Measurements from ENCODE around the gene RHEX. TPM values are rescaled to one million over a fixed set of nuclear protein-coding genes. Genes with fewer than 3 reads are reported as not detected.

Gene RHEX
- total RNA-seq, 2 experiments from 2014 or later, result not detected

DNA sequence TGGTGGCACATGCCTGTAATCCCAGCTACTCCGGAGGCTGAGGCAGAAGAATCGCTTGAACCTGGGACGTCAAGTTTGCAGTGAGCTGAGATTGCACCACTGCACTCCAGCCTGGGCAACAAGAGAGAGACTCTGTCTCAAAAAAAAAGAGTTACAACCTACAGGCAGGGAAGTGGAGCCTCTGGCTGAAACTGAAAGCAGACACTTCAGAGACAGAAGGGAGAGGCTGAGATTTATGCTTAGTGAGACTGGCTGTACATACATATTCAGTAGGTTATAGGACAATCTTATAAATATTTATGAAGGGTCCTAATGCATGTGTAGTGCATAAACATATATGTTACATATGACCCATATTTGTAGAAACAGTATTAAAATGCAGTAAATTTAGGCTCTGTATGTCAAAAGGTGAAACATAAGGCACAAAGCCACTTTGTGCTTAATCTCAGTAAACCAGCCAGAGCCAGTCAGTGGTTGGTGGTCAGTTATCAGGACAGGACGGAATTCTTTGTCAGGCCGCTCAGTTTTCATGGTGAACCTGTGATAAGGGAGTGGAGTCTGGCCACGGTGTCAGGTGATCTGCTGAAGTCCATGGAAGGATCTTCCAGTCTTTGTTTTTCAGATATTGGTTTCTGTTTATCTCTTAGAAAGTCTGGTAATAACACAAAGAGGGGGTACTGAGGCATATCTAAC lies 13.7 kb downstream of the RHEX start:
- Mint-ChIP-seq H3K36me3 (no peaks in the 10 kb centered on the region), H3K27me3 (peaks cover 6% of the 10 kb centered on the region), H3K4me3 (no peak overlapping the region), H3K9me3 (peaks cover 4% of the 10 kb centered on the region), H3K4me1 (ENCODE audit: low read depth) (peaks cover 7% of the 10 kb centered on the region), H3K27ac (no peak overlapping the region)
- DNase-seq, result no peak
- CTCF ChIA-PET, result interaction anchor here (0.9 to 1.5 kb wide), 2 partner anchors 37 to 39 kb away, joined by 3 to 6 read pairs; no protein-coding TSS in a partner anchor
- POLR2A ChIA-PET, result no interaction called here
- intact Hi-C loops (cut with micrococcal nuclease), result no loop called here

DNA sequence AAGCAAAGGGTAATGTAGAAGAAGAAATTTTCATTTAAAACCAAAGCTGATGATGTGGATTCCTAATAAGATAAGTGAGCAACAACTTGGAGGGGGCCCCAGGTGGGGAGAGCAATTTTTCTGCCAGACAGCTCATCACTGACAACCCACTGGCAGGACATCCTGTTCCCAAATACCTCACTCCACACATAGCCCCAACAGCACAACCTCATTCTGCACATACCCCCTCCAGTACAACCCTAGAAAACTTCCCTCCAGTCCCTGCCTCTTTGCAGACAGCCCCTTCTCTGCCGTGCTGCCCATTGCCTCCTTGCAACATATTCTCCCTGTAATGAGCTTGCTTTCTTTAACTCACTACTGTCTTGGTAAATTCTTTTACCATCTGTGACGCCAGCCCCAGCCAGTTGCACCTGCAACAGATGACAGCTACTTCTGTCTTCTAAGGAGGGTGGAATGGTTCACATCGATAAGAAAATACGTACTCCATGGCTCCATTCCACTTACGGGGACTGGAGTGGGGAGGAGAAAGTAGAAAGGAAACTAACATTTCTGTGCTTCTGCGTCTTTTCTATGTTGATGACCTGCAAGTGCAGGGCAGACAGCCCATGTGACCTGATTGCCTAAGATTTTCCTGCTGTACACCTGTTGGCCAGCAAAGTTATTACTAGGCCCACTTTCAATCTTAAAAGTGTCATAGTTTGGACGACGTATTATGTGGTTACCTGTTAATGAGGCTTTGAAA lies 14.7 kb downstream of the RHEX start:
- Mint-ChIP-seq H3K27ac (no peak overlapping the region), H3K36me3 (no peaks in the 10 kb centered on the region), H3K9me3 (peaks cover 4% of the 10 kb centered on the region), H3K4me3 (no peak overlapping the region), H3K4me1 (ENCODE audit: low read depth) (peaks cover 7% of the 10 kb centered on the region), H3K27me3 (peaks cover 6% of the 10 kb centered on the region)
- ChIA-PET CTCF (interaction anchor here (0.7 to 1.5 kb wide), 3 partner anchors 38 to 83 kb away, joined by 3 to 6 read pairs (median 3); no protein-coding TSS in a partner anchor), POLR2A (no interaction called here)
- intact Hi-C loops (cut with micrococcal nuclease), result no loop called here
- no peak for DNase-seq

DNA sequence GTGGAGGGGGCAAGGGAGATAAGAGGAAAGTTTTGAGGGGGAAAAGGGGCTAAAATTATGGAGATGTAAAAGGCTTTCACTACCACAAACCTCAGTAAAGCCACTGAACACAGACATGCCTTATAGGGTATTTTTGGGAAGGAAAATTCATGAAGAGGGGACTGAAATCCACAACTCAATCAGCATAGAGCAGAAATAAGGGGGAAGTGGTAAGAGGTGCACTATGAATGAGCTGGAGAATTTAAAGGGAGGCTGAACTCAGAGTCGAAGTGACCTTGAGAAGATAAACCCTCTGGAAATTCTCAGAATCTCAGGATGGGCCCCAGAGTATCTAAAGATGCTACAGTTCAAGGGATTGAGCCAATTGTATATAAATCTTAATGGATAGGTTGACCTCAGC lies 15.3 kb downstream of the RHEX start:
- Mint-ChIP-seq H3K27me3 (peaks cover 6% of the 10 kb centered on the region), H3K9me3 (no peaks in the 10 kb centered on the region)

DNA sequence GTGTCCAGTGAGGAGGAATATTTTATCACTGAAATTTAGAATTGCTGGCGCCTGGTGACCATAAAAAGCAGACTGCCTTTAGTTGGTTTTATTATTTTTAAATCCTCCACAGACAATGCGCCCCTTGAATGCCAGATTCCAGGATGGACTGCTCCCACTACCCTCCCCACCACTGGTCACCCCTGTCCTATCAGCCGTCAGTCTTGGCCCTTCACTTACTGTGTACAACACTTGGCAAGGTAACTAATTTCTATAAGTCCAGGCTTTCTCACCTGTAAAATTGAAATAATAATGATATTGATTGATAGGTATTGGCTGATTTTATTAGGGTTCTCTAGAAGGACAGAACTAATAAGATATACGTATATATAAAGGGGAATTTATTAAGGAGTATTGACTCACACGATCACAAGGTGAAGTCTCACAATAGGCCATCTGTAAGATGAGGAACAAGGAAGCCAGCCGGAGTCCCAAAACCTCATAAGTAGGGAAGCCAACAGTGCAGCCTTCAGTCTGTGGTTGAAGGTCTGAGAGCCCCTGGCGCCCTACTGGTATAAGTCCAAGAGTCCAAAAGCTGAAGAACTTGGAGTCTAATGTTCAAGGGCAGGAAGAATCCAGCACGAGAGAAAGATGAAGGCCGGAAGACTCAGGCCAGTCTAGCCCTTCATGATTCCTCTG lies 17.8 kb downstream of the RHEX start:
- Mint-ChIP-seq H3K9me3 (no peaks in the 10 kb centered on the region), H3K27ac (no peak overlapping the region), H3K27me3 (peaks cover 6% of the 10 kb centered on the region), H3K4me3 (no peak overlapping the region), H3K36me3 (no peaks in the 10 kb centered on the region), H3K4me1 (ENCODE audit: low read depth) (peaks cover 7% of the 10 kb centered on the region)
- intact Hi-C loops (cut with micrococcal nuclease), result no loop called here
- ChIA-PET CTCF (interaction anchor here (0.9 to 1.1 kb wide), 2 partner anchors 11 to 41 kb away, joined by 3 to 4 read pairs; no protein-coding TSS in a partner anchor), POLR2A (no interaction called here)
- DNase-seq, result no peak

More for the DNA sequence above, 15.3 kb downstream of the RHEX start:
- intact Hi-C loops (cut with micrococcal nuclease), result no loop called here
- POLR2A ChIA-PET, result no interaction called here
- DNase-seq, result no peak
- Mint-ChIP-seq H3K36me3 (no peaks in the 10 kb centered on the region), H3K4me1 (ENCODE audit: low read depth) (peaks cover 7% of the 10 kb centered on the region), H3K27ac (no peak overlapping the region), H3K4me3 (no peak overlapping the region)
- CTCF ChIA-PET, result interaction anchor here (0.7 to 1.5 kb wide), 2 partner anchors 38 to 84 kb away, joined by 3 to 6 read pairs; no protein-coding TSS in a partner anchor

DNA sequence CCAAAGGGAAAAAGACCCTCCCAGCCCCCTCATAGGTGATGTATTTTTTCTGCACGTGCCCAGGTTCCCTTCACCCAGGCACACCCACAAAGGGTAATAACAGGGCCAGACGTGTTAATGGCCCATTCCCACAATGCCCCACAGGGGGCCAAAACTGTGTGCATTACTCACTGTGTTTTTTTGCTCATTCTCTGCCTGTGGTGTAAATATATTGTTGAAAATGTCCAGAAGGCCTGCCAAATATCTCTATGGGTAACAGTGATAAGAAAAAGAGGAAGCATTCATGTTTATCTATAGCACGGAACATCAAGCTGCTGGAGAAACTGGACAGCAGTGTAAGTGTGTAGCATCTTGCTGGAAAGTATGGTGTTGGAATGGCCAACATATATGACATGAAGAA lies 21.9 kb downstream of the RHEX start:
- CTCF ChIA-PET, result no interaction called here
- no peak overlapping the region for H3K27ac Mint-ChIP-seq
- intact Hi-C loops (cut with micrococcal nuclease), result no loop called here
- no peak overlapping the region for H3K4me3 Mint-ChIP-seq
- no peaks in the 10 kb centered on the region for H3K36me3 Mint-ChIP-seq
- peaks cover 2% of the 10 kb centered on the region for H3K4me1 Mint-ChIP-seq (ENCODE audit: low read depth)
- H3K27me3 Mint-ChIP-seq, result no peaks in the 10 kb centered on the region
- POLR2A ChIA-PET, result no interaction called here
- DNase-seq, result no peak
- no peaks in the 10 kb centered on the region for H3K9me3 Mint-ChIP-seq

DNA sequence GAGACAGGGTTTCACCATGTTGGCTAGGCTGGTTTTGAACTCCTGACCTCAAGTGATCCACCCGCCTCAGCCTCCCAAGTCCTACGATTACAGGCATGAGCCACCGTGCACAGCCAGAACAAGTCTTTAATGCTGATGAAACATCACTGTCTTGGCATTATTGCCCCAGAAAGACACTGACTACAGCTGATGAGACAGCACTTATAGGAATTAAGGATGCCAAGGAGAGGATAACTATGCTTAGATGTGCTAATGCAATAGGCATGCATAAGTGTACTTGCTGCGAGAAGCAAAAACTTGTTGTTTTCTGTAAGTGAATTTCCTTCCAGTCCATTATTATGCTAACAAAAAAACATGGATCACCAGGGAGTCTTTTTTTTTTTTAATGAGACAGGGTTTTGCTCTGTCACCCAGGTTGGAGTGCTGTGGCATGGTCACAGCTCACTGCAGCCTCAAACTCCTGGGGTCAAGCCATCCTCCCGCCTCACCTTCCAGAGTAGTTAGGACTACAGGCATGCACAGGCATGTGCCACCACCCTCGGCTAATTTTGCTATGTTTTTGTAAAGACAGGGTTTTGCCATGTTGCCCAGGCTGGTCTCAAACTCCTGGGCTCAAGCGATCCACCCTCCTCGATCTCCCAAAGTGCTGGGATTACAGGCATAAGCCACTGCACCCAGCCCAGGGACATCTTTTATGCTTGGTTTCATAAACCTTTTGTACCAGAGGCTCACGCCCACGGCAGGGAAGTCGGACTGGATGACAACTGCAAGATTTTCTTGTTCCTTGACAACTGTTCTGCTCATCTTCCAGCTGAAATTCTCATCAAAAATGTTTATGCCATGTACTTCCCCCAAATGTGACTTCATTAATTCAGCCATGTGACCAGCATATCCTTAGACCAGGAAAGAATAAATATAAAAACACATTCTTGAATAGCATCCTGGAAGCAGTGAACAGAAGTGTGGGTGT lies 23.1 kb downstream of the RHEX start:
- CTCF ChIA-PET, result interaction anchor here (1.0 to 1.5 kb wide), 3 partner anchors 33 to 99 kb away, joined by 3 read pairs; no protein-coding TSS in a partner anchor
- DNase-seq, result no peak

DNA sequence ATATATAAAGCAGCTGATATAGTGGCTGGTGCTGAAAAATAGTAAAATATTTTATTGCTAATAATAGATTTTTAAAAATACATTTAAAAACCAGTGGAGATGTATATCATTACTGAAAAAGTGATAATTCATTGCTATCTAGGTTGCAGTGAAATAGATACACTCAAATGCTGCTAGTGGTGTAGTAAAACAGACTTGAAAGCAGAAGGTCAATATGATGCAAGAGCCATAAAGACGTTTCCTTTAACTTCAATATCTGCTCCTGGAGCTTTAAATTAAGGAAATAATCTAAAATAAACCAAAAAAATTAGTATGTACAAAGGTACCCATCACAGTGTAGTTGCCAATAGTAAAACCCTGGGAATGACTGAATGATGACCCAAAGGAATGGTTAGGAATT lies 26.2 kb downstream of the RHEX start:
- no peaks in the 10 kb centered on the region for H3K36me3 Mint-ChIP-seq
- no peaks in the 10 kb centered on the region for H3K27me3 Mint-ChIP-seq
- DNase-seq, result no peak
- no peak overlapping the region for H3K4me3 Mint-ChIP-seq
- no peak overlapping the region for H3K27ac Mint-ChIP-seq
- POLR2A ChIA-PET, result no interaction called here
- H3K9me3 Mint-ChIP-seq, result no peaks in the 10 kb centered on the region
- intact Hi-C loops (cut with micrococcal nuclease), result no loop called here
- CTCF ChIA-PET, result no interaction called here
- peaks cover 15% of the 10 kb centered on the region for H3K4me1 Mint-ChIP-seq (ENCODE audit: low read depth)

More for the DNA sequence above, 23.1 kb downstream of the RHEX start:
- intact Hi-C loops (cut with micrococcal nuclease), result no loop called here
- peaks cover 14% of the 10 kb centered on the region for H3K4me1 Mint-ChIP-seq (ENCODE audit: low read depth)
- H3K27ac Mint-ChIP-seq, result no peak overlapping the region
- no peak overlapping the region for H3K4me3 Mint-ChIP-seq
- no peaks in the 10 kb centered on the region for H3K9me3 Mint-ChIP-seq
- POLR2A ChIA-PET, result no interaction called here
- no peaks in the 10 kb centered on the region for H3K36me3 Mint-ChIP-seq
- no peaks in the 10 kb centered on the region for H3K27me3 Mint-ChIP-seq

DNA sequence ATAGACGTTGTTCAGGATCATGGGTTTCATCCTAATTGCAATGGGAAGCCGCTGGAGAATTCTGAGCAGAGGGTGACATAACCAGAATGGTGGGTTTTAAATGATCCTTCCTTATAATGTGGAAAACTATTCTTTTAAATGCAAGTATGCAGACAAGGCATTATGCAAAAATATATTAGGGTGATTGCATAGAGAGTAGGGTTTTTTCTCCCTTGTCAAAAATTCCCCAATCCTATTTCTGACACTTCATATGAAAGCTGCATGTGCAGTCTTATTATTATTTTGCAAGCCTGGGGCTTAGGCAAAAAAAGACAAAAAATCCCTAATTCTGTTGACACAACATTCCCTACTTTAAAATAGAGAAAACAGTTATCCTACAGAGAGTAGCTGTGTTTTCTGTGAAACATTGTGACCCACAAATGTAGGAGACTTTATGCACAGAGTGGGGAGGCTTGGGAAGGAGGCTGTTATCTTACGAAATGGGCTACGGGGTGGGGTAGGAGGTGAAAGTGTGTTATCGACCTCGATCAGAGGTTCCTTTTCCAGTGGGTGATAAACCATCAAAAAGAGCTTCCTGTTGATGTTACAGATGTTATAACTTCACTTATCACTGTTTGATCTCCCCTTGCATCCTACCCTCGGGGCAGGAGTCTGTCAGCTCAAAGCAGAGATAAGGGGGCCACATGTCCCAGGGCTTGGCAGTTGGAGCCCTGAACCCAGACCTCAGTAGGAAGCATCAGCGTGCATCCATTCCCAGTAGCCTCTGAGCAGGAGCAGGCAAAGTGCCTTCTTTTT lies 27.2 kb downstream of the RHEX start:
- ChIA-PET POLR2A (no interaction called here), CTCF (interaction anchor here (0.6 kb wide), 1 partner anchor 50 kb away, joined by 3 read pairs; no protein-coding TSS in a partner anchor)
- DNase-seq, result no peak
- Mint-ChIP-seq H3K4me1 (ENCODE audit: low read depth) (peaks cover 15% of the 10 kb centered on the region), H3K27me3 (no peaks in the 10 kb centered on the region), H3K27ac (no peak overlapping the region), H3K9me3 (no peaks in the 10 kb centered on the region), H3K36me3 (no peaks in the 10 kb centered on the region), H3K4me3 (no peak overlapping the region)
- intact Hi-C loops (cut with micrococcal nuclease), result no loop called here

DNA sequence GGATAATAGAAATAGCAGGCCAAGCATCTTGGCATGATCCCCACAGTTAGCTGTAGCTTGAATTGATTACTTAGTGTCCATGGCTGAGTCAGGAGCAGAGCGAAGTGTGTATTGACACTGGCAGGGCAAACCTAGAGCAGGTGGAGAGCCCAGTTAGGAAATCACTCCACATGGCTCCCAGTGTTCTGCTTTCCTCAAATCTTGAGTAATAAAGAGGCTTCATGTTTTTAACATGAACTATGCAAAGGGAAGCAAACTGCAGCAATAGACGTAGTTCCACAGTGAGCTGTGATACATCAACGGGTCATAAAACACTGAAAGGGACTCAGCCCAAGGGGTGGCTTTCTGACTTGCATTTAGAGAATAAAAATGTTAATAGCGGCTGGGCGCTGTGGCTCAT lies 28.9 kb downstream of the RHEX start:
- no peak for DNase-seq
- H3K36me3 Mint-ChIP-seq, result no peaks in the 10 kb centered on the region
- no peak overlapping the region for H3K27ac Mint-ChIP-seq
- intact Hi-C loops (cut with micrococcal nuclease), result no loop called here
- H3K4me3 Mint-ChIP-seq, result no peak overlapping the region
- ChIA-PET CTCF (interaction anchor here (1.0 kb wide), 1 partner anchor 105 kb away, joined by 7 read pairs; no protein-coding TSS in a partner anchor), POLR2A (no interaction called here)
- H3K27me3 Mint-ChIP-seq, result no peaks in the 10 kb centered on the region
- H3K4me1 Mint-ChIP-seq (ENCODE audit: low read depth), result peaks cover 15% of the 10 kb centered on the region
- no peaks in the 10 kb centered on the region for H3K9me3 Mint-ChIP-seq

DNA sequence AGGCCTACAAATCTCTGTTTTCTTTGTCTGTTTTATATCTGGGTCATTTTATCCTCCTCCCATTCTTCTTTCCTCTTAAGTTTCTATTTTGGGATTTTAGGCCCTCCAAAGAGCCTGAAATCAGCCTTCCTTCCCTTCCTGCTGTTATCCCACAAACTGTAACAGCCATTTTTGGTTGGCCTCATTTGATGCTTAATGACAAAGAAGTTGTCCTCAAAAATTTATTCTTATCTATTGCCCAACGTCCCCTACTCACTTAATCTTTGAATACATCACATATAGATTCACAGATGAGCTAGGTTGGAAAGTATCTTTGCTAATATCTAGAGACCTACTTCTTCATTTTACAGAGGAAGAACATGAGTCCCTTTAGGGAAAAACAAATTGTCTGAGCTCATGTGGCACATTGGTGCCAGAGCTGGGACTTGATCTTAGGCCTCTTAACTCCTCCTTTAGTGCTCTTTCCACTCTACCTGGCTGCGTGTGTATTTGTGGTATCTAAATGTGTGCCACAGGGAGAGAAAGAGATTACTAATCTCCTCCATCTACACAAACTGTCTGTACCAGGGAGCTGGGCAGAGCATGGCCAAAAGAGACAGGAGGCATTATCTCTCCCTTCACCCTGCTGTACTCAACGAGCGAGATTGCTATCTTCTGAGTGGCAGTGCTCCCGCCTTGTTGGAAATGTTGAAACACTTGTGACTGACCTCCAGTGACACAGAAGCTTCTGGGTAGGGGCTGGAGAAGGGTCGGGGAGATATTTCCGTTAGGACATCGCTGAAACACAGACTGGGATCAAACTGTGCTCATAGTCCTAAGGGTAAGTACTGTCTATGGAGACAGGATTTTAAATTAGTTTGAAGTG lies 30.1 kb downstream of the RHEX start:
- ChIA-PET POLR2A (no interaction called here), CTCF (interaction anchor here (1.5 kb wide), 1 partner anchor 52 kb away, joined by 5 read pairs; no protein-coding TSS in a partner anchor)
- DNase-seq, result no peak
- no peak overlapping the region for H3K27ac Mint-ChIP-seq
- H3K9me3 Mint-ChIP-seq, result no peaks in the 10 kb centered on the region
- intact Hi-C loops (cut with micrococcal nuclease), result no loop called here
- H3K4me3 Mint-ChIP-seq, result no peak overlapping the region
- no peaks in the 10 kb centered on the region for H3K27me3 Mint-ChIP-seq
- peaks cover 15% of the 10 kb centered on the region for H3K4me1 Mint-ChIP-seq (ENCODE audit: low read depth)
- no peaks in the 10 kb centered on the region for H3K36me3 Mint-ChIP-seq
